HepG2 (cell line): ENCODE measurements around the gene HIPK4.

Experiments used
- CHD4 ChIP-seq: fragments of 200-600 bp; sonication (generic); IDR thresholded peaks from 2 replicates; pipeline ENCODE4 v1.7.0; 2017; ENCODE audit warnings: mild to moderate bottlenecking, low read length, borderline replicate concordance
- ZC3H4 ChIP-seq: sonication (generic); formaldehyde crosslinking; IDR thresholded peaks from 2 replicates; pipeline ENCODE4 v1.4.0; 2020; ENCODE audit warnings: missing genetic modification reagents, borderline replicate concordance
- ZNF264 ChIP-seq: sonication (generic); formaldehyde crosslinking; IDR thresholded peaks from 2 replicates; pipeline ENCODE4 v1.4.0; 2020; ENCODE audit warnings: missing genetic modification reagents
- TF ChIP-seq, protein P1 (sequence below): fragments of 450-650 bp; IDR thresholded peaks from 2 replicates; pipeline ENCODE4 v1.6.1; 2016

GRCh38 chr19:40411125-40411842 is 21.3 kb upstream of the HIPK4 start:
- TF ChIP-seq, protein P1, sequence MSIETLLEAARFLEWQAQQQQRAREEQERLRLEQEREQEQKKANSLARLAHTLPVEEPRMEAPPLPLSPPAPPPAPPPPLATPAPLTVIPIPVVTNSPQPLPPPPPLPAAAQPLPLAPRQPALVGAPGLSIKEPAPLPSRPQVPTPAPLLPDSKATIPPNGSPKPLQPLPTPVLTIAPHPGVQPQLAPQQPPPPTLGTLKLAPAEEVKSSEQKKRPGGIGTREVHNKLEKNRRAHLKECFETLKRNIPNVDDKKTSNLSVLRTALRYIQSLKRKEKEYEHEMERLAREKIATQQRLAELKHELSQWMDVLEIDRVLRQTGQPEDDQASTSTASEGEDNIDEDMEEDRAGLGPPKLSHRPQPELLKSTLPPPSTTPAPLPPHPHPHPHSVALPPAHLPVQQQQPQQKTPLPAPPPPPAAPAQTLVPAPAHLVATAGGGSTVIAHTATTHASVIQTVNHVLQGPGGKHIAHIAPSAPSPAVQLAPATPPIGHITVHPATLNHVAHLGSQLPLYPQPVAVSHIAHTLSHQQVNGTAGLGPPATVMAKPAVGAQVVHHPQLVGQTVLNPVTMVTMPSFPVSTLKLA: no peak
- TF ChIP-seq ZC3H4 (no peak), CHD4 (no peak), ZNF264 (CRISPR knock-in tag) (no peak)
